Right atrium auricular region (tissue), 2 donors: Measurements from ENCODE around the gene NRXN3. TPM values are rescaled to one million over a fixed set of nuclear protein-coding genes. Genes with fewer than 3 reads are reported as not detected.

Experiments
- DNase-seq: peaks from one replicate; pipeline ENCODE4 v3.0.0-alpha.2; 2019; ENCODE audit warnings: low spot score
- H3K27ac ChIP-seq, 2 donors: fragments of 200-600 bp; sonication (generic); 1 replicate in 1 of 2; 2 replicates in 1 of 2; pipeline ENCODE4 v1.5.1; 2016 to 2019
- H3K27me3 ChIP-seq, 2 donors: fragments of 200-600 bp; sonication (generic); one replicate each; pipeline versions ENCODE4 v1.5.1 to v1.6.0; 2017 to 2019
- H3K36me3 ChIP-seq: fragments of 200-600 bp; sonication (generic); one replicate; pipeline ENCODE4 v1.5.1; 2016
- H3K4me1 ChIP-seq, 2 donors: fragments of 200-600 bp; sonication (generic); one replicate each; pipeline versions ENCODE4 v1.5.1 to v1.6.0; 2017 to 2019
- H3K4me3 ChIP-seq, 2 donors: fragments of 200-600 bp; sonication (generic); 1 replicate in 1 of 2; 2 replicates in 1 of 2; pipeline ENCODE4 v1.5.1; 2017 to 2019; ENCODE audit warnings: mild to moderate bottlenecking in 1 of 2, moderate library complexity in 1 of 2
- H3K9me3 ChIP-seq, 2 donors: fragments of 200-600 bp; sonication (generic); one replicate each; pipeline ENCODE4 v1.5.1; 2019
- CTCF ChIP-seq, 2 donors: fragments of 200-600 bp; sonication (generic); IDR thresholded peaks; one replicate each; pipeline ENCODE4 v1.5.1; 2019; ENCODE audit warnings: antibody characterized with exemption in 2 of 2
- total RNA-seq, 2 donors: library from RNA; depleted of rRNA; stranded (reverse); fragments of >200 nt; gene quantifications; one replicate each; pipeline ENCODE4 v1.1.0, GENCODE V29; 2016

NRXN3 gene
- total RNA-seq, 2 donors from 2014 or later: 2.0 to 2.3 TPM

- no peak for TF ChIP-seq CTCF (IDR thresholded peaks at IDR 0.05)
- DNase-seq: no peak
- Histone ChIP-seq H3K4me3 (no peak overlapping the region), H3K36me3 (no peaks in the 10 kb centered on the region), H3K9me3 (no peaks in the 10 kb centered on the region), H3K27me3 (no peaks in the 10 kb centered on the region), H3K4me1 (no peaks in the 10 kb centered on the region), H3K27ac (no peak overlapping the region)
Observed at GRCh38 chr14:79552778-79553177, 1382.6 kb downstream of the NRXN3 start.

GRCh38 chr14:79554816-79555215, 1384.6 kb downstream of the NRXN3 start:
- no peak overlapping the region for H3K4me3 ChIP-seq
- no peaks in the 10 kb centered on the region for H3K9me3 ChIP-seq
- no peaks in the 10 kb centered on the region for H3K27me3 ChIP-seq
- H3K27ac ChIP-seq: no peak overlapping the region
- H3K4me1 ChIP-seq: no peaks in the 10 kb centered on the region
- DNase-seq: no peak
- no peak for TF ChIP-seq CTCF (IDR thresholded peaks at IDR 0.05)
- H3K36me3 ChIP-seq: no peaks in the 10 kb centered on the region

- no peak for DNase-seq
Observed at GRCh38 chr14:79555429-79555828, 1385.3 kb downstream of the NRXN3 start.

GRCh38 chr14:79557309-79557708, 1387.1 kb downstream of the NRXN3 start:
- TF ChIP-seq CTCF (IDR thresholded peaks at IDR 0.05): no peak
- H3K4me3 ChIP-seq: no peak overlapping the region
- no peaks in the 10 kb centered on the region for H3K36me3 ChIP-seq
- no peak overlapping the region for H3K27ac ChIP-seq
- no peaks in the 10 kb centered on the region for H3K4me1 ChIP-seq
- DNase-seq: no peak
- no peaks in the 10 kb centered on the region for H3K27me3 ChIP-seq
- no peaks in the 10 kb centered on the region for H3K9me3 ChIP-seq

More at GRCh38 chr14:79555429-79555828, 1385.3 kb downstream of the NRXN3 start:
- H3K4me3 ChIP-seq: no peak overlapping the region
- no peaks in the 10 kb centered on the region for H3K9me3 ChIP-seq
- no peaks in the 10 kb centered on the region for H3K36me3 ChIP-seq
- H3K27ac ChIP-seq: no peak overlapping the region
- no peaks in the 10 kb centered on the region for H3K4me1 ChIP-seq
- no peak for TF ChIP-seq CTCF (IDR thresholded peaks at IDR 0.05)
- H3K27me3 ChIP-seq: no peaks in the 10 kb centered on the region

GRCh38 chr14:79562185-79562584, 1392.0 kb downstream of the NRXN3 start:
- no peak overlapping the region for H3K27ac ChIP-seq
- H3K4me1 ChIP-seq: no peaks in the 10 kb centered on the region
- no peak for TF ChIP-seq CTCF (IDR thresholded peaks at IDR 0.05)
- no peaks in the 10 kb centered on the region for H3K36me3 ChIP-seq
- H3K27me3 ChIP-seq: no peaks in the 10 kb centered on the region
- H3K9me3 ChIP-seq: no peaks in the 10 kb centered on the region
- DNase-seq: no peak
- no peak overlapping the region for H3K4me3 ChIP-seq

GRCh38 chr14:79564371-79564770, 1394.2 kb downstream of the NRXN3 start:
- no peaks in the 10 kb centered on the region for H3K36me3 ChIP-seq
- H3K4me3 ChIP-seq: no peak overlapping the region
- H3K27ac ChIP-seq: no peak overlapping the region
- no peaks in the 10 kb centered on the region for H3K9me3 ChIP-seq
- no peak for TF ChIP-seq CTCF (IDR thresholded peaks at IDR 0.05)
- DNase-seq: no peak
- H3K27me3 ChIP-seq: no peaks in the 10 kb centered on the region
- H3K4me1 ChIP-seq: no peaks in the 10 kb centered on the region
